Measurements from ENCODE around the gene ADAMTS4. TPM values are rescaled to one million over a fixed set of nuclear protein-coding genes. Genes with fewer than 3 reads are reported as not detected.

The ADAMTS4 gene
- total and polyA plus RNA-seq, 9 of the 15 experiments (the other 6 are each of a cell fraction or from before 2014, with no cell fraction given): 0.07 to 3.7 (median 0.41) TPM

GRCh38 chr1:161177112-161177935, 21.5 kb downstream of the ADAMTS4 start, which contains the start of gene B4GALT3 (continued):
- TF ChIP-seq ZNF395 (CRISPR knock-in tag; IDR thresholded peaks at IDR 0.05) (peak; percentile 94), GATA2 (CRISPR knock-in tag; IDR thresholded peaks at IDR 0.05) (peak; percentile 51; the same call in 1 of the 2 replicates), PHB (CRISPR knock-in tag; IDR thresholded peaks at IDR 0.05) (no peak; the same call in 1 of the 2 replicates), ZNF589 (CRISPR knock-in tag; IDR thresholded peaks at IDR 0.05; ENCODE audit: low read depth) (peak; percentile 49; the same call in 1 of the 2 replicates), E2F1 (CRISPR knock-in tag; IDR thresholded peaks at IDR 0.05) (peak; percentile 65; the same call in 1 of the 2 replicates), ZNF175 (CRISPR knock-in tag; IDR thresholded peaks at IDR 0.05; ENCODE audit: low read depth) (peak; percentile 47; the same call in 1 of the 2 replicates), ZHX1 (conservative IDR thresholded peaks at IDR 0.05; ENCODE audit: low read length) (no peak), SMAD1 (IDR thresholded peaks at IDR 0.05; ENCODE audit: low read depth, low read length, partially characterized antibody) (no peak), ZNF384 (IDR thresholded peaks at IDR 0.05; ENCODE audit: low read depth, low read length) (no peak), FOXK1 (CRISPR knock-in tag; IDR thresholded peaks at IDR 0.05; ENCODE audit: borderline replicate concordance) (no peak), PCBP2 (IDR thresholded peaks at IDR 0.05; ENCODE audit: low read depth, low read length, poor library complexity, severe bottlenecking) (no peak), CXXC5 (CRISPR knock-in tag; IDR thresholded peaks at IDR 0.05) (peak; percentile 69), SMARCB1 (IDR thresholded peaks at IDR 0.05; ENCODE audit: insufficient read length, low read depth) (no peak), XRCC5 (IDR thresholded peaks at IDR 0.05; ENCODE audit: low read depth, low read length) (no peak; the same call in 1 of the 2 replicates), CBX3 (IDR thresholded peaks at IDR 0.05; ENCODE audit: borderline replicate concordance in 1 of 2, low read length in 2 of 2) (peak in 1 of 2 experiments; percentile 76; a peak in 1 of 3 replicates), PURB (CRISPR knock-in tag; IDR thresholded peaks at IDR 0.05; ENCODE audit: low read depth) (no peak)
